Head of caudate nucleus (tissue), 42 donors: ENCODE results near the gene PTCH1.

Experiments used
- DNase-seq, 42 donors: peaks; one replicate each; pipeline versions ENCODE4 v3.0.0 to v3.0.0-alpha.2; 2020 to 2021; ENCODE audit warnings: mixed read lengths in 7 of 42
- intact Hi-C: fragments of 100-400 bp; cut with DNase I; formaldehyde crosslinking; loops from one replicate; pipeline ENCODE4 v1.15.0; 2022

The PTCH1 gene

DNA sequence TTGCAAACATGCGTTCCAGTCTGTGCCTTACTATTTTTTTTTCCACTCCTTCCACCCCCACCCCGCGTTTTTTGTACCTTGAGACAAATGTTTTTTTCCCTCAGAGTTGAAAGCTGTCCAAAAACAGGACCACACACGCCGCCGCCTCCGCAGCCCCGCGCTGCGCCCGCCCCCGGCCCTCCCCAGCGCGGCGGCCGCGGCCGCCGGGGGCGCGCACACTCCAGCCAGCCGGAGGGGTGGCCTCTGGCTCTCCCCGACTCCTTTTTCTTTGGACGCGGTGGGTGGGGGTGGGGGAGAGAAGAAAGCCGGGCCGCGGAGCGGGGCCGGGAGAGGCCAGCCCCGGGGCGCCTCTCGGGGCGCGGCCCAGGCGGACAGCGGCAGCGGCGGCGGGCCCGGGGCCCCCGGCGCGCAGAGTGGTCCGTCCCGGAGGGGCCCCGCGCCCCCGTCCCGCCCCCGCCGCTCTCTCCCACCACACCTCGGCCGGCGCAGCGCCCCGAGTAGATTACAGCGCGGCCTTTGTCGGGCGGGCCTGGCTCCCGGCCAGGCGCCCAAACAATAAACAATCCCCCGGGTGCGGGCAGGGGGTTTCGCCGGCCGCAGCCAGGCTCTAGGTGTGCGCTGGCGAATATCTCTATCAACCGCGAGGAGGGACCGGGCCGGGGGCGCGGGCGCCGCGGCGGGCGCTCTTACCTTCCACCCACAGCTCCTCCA is 10.9 kb downstream of the PTCH1 start:
- intact Hi-C loops: loop anchor here (5.0 kb wide), 1 partner anchor 44 kb away; no protein-coding TSS in a partner anchor
- peak in 38 of 42 donors; percentile 42 to 86 (median 66) for DNase-seq

DNA sequence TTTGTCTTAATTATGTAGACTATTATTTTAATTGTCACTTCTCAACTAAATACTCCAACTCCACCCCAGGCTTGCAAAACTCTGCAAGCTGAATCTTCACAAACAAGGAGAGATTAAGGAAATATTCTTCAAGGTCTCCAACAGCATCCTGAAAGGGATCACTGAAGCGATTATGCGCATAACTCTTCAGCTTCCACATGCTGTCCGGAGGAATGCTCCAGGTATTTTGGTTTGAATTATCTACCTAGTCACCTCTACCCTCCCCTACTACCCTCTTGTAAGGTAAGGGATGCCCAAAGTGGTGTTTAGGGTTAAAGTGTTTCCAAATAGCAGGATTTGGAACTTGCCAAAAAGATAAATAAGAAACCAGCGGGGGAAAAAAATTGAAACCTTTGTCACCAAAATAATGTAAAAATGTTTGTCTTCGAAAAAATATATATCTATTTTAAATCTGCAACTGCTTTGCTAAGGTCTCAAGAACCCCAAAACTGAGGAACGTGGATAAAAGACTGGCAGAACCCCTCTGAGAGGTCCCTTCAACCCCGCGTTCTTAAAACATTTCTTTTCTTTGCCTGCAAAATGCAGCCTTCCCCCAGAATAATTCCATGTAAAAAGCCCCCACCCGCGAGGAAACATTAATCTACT is 11.6 kb downstream of the PTCH1 start:
- intact Hi-C loops: loop anchor here (5.0 kb wide), 1 partner anchor 43 kb away; no protein-coding TSS in a partner anchor
- no peak for DNase-seq

DNA sequence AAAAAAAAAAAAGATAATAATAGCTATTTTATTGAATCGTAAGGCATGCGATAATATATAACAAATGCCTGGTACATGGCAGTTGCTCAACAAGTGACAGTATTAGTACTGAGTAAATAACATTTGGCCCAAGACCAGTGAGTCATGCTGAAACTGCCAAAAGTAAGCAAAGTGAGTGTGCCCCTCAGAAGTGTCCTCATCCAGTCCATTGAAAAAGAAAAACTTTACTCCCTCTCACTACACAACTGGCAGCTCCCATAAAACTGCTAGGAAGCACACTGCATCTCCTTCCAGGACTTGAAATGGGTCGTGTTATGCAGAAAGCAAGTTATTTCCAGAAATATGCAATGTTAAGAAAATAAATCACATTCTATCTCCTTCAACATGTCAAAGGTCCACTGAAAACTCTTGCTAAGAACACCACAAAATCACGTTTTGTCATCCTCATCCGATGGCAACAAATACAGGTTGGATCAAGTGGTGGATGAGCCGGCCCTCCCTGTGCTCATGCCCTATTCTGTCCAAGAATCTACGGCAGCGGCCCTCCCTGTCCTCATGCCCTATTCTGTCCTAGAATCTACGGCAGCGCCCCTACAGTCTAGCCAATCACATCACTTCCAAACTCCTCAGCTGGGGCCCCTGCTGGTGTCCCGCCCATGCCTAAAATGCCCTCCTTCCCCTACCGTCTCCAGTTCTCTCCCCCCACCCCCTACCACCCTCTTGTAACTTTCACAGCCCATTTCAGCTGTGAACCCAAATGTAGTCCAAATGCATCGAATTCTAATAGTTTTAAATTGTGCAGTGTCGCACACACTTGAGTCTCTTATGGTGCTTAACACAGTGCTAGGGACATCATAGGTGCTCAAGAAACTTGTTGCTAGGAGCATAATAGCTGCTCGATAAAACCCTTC is 12.5 kb downstream of the PTCH1 start:
- DNase-seq: peak in 14 of 42 donors; percentile 25 to 70 (median 44)
- intact Hi-C loops: no loop called here

DNA sequence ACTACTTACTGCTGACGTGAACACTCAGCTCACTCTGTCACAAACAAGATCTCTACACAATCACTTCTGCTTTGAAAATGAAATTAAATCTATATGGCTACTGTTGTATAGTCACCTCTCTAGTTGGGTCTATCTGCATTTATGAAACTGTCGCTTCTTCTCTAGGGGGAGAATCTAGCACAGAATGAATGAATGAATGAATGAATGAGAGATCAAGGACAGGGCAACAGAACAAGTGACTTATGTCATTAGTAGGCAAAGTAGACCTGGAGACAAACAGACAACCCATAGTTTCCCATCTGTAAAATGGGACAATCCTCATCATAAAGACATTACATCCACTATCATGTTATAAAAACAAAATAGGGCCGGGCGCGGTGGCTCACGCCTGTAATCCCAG is 13.4 kb downstream of the PTCH1 start:
- DNase-seq: no peak
- intact Hi-C loops: no loop called here

DNA sequence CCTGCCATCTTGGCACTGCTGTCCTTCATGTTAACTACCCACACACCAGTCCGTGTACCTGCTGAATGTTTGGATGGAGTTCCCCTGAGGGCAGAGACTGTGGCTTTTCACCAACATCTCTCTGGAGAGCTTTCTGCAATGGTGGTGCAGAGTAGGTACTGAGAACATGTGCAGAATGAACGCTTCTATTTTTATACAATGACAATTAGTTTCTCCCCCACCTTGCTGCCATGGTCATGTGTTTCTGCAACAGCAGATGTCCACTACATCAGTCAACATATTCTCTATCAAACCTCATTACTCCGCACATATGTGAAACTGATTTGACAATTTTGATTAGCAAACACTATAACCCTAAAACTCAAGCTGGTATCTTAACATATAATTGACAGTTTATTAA is 14.5 kb downstream of the PTCH1 start:
- intact Hi-C loops: no loop called here
- DNase-seq: no peak

DNA sequence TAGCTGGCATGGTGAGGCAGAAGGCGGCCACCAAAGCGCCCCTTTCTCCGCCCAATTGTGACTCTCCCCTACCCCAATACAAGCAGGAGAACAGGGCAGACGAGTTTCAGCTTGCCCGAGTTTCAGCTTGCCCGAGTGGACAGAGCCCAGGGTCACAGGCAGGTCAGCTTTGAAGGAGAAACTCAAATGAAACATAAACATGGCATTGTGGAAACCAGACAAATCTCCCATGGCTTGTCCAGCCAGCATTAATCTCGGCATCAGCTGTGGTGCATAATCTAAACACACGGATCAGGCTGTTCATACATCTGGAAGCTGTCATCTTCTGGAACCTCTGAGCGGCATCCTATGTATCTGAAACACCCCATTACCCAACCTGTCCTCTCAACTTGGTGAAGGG is 16.9 kb downstream of the PTCH1 start:
- intact Hi-C loops: no loop called here
- no peak for DNase-seq

DNA sequence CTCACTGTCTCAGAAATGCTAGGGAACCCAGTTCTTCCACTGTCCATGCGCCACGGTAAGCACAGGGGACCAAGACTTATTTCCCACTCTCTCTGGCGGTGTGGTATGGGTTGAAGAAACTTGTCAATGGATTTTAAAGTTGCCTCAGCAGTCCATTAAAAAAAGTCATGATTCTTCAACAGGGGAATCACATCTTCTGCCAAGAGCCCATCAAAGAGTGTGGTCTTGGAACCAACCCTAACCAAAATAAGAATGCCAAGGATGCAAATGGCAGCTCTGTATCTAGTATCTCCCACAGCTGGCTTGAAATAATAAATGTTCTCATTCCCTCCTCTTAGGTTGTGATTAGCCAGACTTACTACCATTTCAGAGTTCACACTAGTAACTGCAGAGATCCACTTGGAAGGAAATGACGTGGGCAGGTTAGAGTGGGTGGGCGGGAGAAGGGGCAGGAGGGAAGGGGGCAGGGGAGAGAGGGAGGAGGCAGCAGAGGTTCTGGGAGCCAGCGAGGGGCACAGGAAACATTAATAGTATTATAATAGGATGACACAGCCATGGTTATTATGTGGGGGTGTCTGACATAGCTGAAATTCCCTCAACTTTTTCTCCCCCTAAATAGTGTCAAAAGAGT is 17.6 kb downstream of the PTCH1 start:
- DNase-seq: no peak
- intact Hi-C loops: no loop called here

DNA sequence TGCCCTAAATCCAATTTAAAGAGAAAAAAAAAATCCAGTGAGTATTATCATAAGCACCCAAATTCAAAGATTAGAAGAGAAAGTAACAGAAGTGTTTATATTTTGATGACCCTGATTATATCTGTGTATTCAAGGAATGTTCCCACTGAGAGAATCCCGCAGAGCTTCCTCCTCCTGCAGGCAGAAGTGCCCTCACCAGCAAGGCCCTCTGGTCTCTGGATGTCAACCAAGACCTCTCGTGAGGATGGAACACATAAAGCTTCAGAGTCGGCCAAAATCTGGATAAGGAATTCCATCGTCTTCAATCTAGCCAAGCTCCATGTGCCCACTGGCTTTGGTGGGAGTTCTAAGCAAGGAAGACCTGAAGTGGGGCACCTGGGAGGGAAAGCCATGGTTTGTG is 18.1 kb downstream of the PTCH1 start:
- DNase-seq: no peak
- intact Hi-C loops: no loop called here

DNA sequence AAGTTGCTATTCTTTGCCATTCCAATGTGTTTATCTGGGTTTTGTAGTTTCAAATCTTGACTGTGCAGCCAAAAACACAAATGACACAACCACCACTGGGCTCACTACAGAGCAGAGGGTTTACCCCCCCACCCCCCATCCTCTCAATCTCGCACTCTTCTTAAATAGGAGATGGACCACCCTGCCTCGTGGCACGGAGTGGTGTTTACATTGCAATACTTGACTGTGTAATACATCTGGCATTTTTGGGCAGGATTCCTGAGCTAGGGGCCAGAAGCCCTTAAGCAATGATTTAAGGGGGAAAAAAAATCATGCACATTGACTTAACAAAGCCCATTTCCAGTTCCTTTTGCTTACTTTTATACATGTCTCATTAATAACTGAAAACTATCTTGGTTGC is 19.0 kb downstream of the PTCH1 start:
- intact Hi-C loops: no loop called here
- DNase-seq: no peak

DNA sequence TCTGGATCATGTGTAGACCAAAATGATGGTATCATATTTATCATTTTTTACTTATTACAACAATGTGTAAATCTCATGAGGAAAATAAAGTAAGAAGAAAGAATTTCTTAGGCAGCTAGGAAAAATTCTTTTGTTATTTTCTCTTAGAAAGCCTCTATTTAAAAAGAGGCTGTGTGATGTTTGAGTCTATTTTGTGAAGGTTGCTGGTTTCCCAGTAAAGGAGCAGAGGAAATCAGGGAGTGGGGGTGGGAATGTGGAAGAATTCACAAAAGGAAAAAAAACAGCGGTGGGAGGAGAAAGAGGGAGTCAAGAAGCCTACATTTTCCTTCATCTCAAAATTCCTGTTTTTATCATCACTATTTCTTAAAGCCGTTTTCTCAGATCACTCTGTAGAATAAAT is 20.1 kb downstream of the PTCH1 start:
- DNase-seq: peak in 1 of 42 donors; percentile 41
- intact Hi-C loops: no loop called here

DNA sequence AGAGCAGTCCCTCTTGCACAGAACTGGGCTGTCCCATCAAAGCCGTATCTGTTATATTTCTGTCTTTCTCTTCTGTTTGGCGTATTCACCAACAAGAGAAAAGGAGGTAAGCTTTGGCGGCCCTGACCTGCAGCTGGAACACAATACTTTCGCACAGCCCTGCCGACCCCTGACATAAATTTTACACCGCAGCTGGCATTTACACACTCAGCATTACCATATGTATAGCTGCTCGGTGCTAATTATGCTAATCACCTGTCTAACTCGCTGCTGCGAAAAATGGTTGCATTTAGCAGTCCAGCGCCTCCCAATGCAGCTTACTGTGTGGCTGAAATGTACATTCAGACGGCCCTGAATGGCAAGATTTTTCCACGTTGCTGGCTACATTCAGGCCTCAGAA is 20.8 kb downstream of the PTCH1 start:
- peak in 1 of 42 donors; percentile 7 for DNase-seq
- intact Hi-C loops: no loop called here

DNA sequence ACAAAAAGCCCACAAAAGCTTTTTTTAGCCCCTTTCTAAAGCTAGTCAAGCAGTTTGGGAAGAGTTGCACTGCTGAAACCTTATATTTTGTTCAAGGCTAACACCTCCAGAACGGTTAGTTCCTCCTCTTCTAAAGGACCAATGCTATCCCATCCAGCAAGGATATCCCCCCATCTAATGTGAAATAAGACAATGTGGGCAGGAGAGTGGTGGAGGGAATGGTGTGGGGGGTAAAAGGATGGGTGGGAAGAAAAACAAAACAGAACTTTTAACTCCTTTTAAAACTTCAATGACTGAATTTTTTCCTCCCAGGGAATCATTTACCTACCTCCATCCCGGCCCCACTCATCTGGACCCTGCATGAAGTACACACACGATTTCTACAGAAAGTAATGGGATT is 21.2 kb downstream of the PTCH1 start:
- DNase-seq: no peak

DNA sequence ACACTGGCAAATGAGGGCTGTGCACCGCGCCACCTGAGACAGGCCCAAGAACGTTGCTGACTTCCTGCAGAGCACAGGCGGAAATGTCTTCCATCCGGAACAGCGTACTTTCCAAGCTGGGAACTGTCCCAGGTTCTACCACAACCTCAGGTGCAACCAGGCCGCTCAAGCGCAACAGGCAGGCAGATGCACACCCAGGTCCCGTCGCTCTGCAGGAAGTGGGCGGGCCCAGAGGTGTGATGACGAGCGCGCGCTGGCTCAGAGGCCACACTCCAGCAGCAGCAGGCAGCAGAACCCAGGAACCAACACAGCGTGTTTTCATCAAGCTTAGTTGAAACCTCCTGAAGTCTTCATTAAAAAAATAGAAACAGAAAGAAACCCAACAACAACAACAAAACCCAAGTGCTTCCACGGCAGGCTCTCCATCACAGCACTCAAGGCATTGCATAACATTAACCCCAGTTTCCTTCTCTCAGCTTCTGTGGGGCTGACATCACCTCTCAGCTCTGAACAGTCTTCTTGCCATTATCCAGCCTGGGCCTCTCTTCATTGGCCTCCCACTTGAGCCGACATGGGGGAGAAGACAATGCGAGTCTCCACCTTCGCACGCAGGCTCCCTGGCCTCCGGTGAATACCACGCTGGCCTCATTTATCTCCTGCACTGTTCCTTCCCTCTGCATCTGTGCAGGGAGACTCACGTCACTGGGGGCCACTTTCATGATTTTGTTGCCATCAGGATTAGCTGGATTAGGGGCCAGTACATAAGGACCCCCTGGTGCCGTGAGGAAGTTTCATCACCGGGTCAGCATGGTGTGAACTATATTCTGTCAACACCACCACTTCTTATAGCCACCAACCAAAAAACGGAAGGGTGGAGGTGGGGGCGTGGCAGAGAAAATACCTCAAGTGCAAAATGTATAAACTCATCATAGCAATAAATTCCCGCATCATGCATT is 22.1 kb downstream of the PTCH1 start:
- intact Hi-C loops: no loop called here
- DNase-seq: peak in 41 of 42 donors; percentile 42 to 90 (median 68)

More for the DNA sequence above, 21.2 kb downstream of the PTCH1 start:
- intact Hi-C loops: no loop called here

DNA sequence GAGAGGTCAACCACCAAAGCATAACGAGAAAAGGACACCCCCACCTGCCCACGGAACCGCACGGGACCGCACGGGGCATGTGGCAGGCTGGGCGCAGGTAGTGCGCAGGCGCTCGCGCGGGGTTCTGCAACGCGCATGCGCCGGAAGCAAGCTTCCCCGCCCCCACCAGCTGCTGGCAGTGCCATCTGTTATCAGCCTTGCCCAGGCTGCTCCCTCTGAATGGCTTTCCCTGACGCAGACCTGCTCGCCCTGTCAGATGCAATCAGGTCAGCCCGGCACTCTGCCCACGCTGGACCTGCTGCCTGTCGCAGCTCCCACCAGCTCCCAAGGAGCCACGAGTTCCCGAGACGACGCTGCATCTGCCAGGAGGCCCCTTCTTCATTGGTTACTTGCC is 22.8 kb downstream of the PTCH1 start:
- DNase-seq: peak in 41 of 42 donors; percentile 41 to 90 (median 75)

DNA sequence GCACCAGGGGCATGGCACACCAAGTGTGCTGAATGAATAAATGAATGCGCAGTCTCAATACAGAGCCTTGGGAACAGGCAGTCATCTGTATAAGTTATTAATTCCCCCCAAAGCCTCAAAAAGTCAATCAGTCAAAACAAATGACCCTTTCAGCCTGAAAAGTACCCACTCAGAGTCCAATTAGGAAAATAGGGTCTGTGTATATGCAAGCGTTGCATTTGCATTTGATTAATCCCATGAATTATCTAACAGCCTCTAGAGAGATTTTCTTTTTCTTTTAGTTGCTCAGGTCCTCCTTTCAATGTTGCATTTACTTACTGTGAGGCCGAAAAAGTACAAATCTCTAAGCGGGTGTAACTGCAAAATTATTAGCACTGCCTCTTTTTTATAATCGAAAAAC is 23.4 kb downstream of the PTCH1 start:
- intact Hi-C loops: no loop called here
- no peak for DNase-seq

More for the DNA sequence above, 22.8 kb downstream of the PTCH1 start:
- intact Hi-C loops: no loop called here

DNA sequence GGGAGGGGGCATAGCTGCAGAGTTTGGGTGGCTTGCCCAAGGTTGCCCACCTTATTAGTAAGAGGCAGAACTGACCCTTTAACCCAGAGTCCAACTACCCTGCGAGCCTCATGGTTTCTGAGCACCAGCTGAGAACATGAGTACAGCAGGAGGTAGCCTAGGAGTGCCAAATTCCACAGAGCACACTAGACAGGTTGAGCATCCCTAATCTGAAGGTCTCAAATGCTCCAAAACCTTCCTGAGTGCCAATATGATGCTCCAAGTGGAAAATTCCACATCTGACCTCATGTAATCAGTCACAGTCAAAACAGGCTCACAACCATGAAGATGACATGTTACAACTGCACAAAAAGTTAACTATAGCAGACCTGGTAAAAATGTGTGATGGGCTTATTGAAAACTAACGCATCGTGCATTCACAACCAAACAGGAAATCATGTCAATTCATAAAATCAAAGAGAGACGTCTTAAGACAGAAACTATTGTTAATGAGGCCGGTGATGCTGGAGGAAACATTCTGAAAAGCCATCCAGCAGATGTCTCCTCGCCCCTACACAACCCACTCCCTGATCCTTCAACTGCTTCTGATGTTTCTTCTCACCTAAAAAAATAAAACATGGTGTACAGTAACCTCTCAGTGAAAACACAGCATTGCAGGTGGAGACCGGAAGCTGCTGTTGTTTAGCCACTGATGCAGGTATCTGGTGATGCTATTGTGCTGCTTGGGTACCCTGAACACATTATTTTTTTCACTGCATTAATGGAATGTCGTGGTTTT is 25.0 kb downstream of the PTCH1 start:
- intact Hi-C loops: no loop called here

DNA sequence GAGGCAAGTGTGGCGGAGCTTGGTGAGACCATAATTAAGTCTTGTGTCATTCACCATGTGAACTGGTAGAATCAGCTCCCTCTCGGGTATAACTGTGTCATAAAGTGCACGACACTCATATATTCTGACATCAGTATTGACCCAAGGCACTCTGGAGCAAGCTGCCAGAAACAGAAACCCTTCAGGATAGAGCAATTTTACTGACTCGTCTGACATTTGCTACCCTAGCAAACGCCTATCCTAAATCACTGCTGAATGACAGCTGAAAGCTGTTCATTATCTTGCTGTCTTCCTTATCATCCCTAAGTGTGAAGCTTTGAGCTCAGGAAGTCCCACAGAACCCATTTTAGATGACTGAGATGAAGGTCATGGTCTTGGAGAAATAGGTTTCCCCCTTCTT is 27.8 kb downstream of the PTCH1 start:
- intact Hi-C loops: no loop called here

More for the DNA sequence above, 25.0 kb downstream of the PTCH1 start:
- DNase-seq: no peak

More for the DNA sequence above, 27.8 kb downstream of the PTCH1 start:
- DNase-seq: no peak
